SK-N-SH (cell line): ENCODE results near the gene ZBTB24. TPM values are rescaled to one million over a fixed set of nuclear protein-coding genes. Genes with fewer than 3 reads are reported as not detected.

Experiments used
- CTCF ChIA-PET: fragments of 300-600, 350-600 bp; formaldehyde crosslinking; extraction: SDS; loops from one replicate; lab custom pipeline; 2021; lab: Yijun Ruan, JAX
- POLR2A ChIA-PET: fragments of 350-600 bp; sonication (Branson Sonifier 250); formaldehyde crosslinking; extraction: SDS; loops from one replicate; lab custom pipeline; 2020; ENCODE audit warnings: antibody characterized with exemption, inconsistent platforms; lab: Yijun Ruan, JAX
- DNase-seq: peaks from one replicate; pipeline ENCODE4 v3.0.0; 2012
- H2AFZ ChIP-seq: fragments of 200-600 bp; sonication (generic); 2 replicates; pipeline ENCODE4 v1.8.1; 2016; ENCODE audit warnings: antibody characterized with exemption, mild to moderate bottlenecking, low read depth
- H3F3A ChIP-seq: fragments of 200-600 bp; sonication (generic); replicated peaks from 2 replicates; pipeline ENCODE3; 2016; ENCODE audit warnings: antibody characterized with exemption, mild to moderate bottlenecking; ENCODE audit not compliant: insufficient read depth
- H3K27ac ChIP-seq, 2 experiments: fragments of 200-500 bp in 1 of 2; fragments of 200-600 bp in 1 of 2; sonication (Bioruptor generic) in 1 of 2; sonication (generic), shearing (Covaris generic) in 1 of 2; 2 replicates each; pipeline versions ENCODE4 v1.5.1 to v1.6.1; 2014 to 2016; ENCODE audit warnings: low read depth in 2 of 2, inconsistent platforms in 1 of 2, low read length in 1 of 2, mild to moderate bottlenecking in 1 of 2, mixed read lengths in 1 of 2
- H3K27me3 ChIP-seq: fragments of 200-600 bp; sonication (generic), shearing (Covaris generic); 2 replicates; pipeline ENCODE4 v1.6.1; 2016; ENCODE audit warnings: mixed run types; ENCODE audit not compliant: insufficient read depth
- H3K36me3 ChIP-seq, 2 experiments: fragments of 200-500 bp in 1 of 2; fragments of 200-600 bp in 1 of 2; sonication (Bioruptor generic) in 1 of 2; sonication (generic) in 1 of 2; replicated peaks in 1 of 2; 2 replicates each; pipeline versions ENCODE3 to v1.5.1; 2014 to 2016; ENCODE audit warnings: low read length in 1 of 2, mild to moderate bottlenecking in 1 of 2; ENCODE audit not compliant: insufficient read depth in 2 of 2, control insufficient read depth in 1 of 2
- H3K4me1 ChIP-seq, 2 experiments: fragments of 200-500 bp in 1 of 2; fragments of 200-600 bp in 1 of 2; sonication (Bioruptor generic) in 1 of 2; sonication (generic), shearing (Covaris generic) in 1 of 2; 2 replicates each; pipeline versions ENCODE4 v1.5.1 to v1.6.1; 2014 to 2016; ENCODE audit warnings: low read depth in 1 of 2, low read length in 1 of 2, mixed run types in 1 of 2; ENCODE audit not compliant: insufficient read depth in 2 of 2, control insufficient read depth in 1 of 2
- H3K4me2 ChIP-seq: fragments of 200-600 bp; sonication (generic), shearing (Covaris generic); 2 replicates; pipeline ENCODE4 v1.6.1; 2017; ENCODE audit warnings: mixed run types
- H3K4me3 ChIP-seq, 2 experiments: fragments of 200-500 bp in 1 of 2; fragments of 200-600 bp in 1 of 2; sonication (Bioruptor generic) in 1 of 2; sonication (generic), shearing (Covaris generic) in 1 of 2; 2 replicates each; pipeline versions ENCODE4 v1.5.1 to v1.8.1; 2014 to 2016; ENCODE audit warnings: low read depth in 2 of 2, inconsistent platforms in 1 of 2, low read length in 1 of 2, mild to moderate bottlenecking in 1 of 2, mixed read lengths in 1 of 2, moderate library complexity in 1 of 2
- H3K79me2 ChIP-seq: fragments of 200-600 bp; sonication (generic); 2 replicates; pipeline ENCODE4 v1.8.1; 2017; ENCODE audit warnings: mild to moderate bottlenecking; ENCODE audit not compliant: insufficient read depth
- H3K9ac ChIP-seq: fragments of 200-600 bp; sonication (generic); 2 replicates; pipeline ENCODE4 v1.6.1; 2017; ENCODE audit warnings: mixed run types
- H3K9me2 ChIP-seq: fragments of 200-600 bp; sonication (generic); 2 replicates; pipeline ENCODE4 v1.6.1; 2017; ENCODE audit warnings: mixed run types
- H3K9me3 ChIP-seq: fragments of 200-600 bp; sonication (generic); 2 replicates; pipeline ENCODE4 v1.6.1; 2017; ENCODE audit warnings: mixed run types, mild to moderate bottlenecking, moderate library complexity
- H4K20me1 ChIP-seq: fragments of 200-600 bp; sonication (generic); 2 replicates; pipeline ENCODE4 v1.6.1; 2017; ENCODE audit warnings: mild to moderate bottlenecking, mixed run types; ENCODE audit not compliant: insufficient read depth
- ELF1 ChIP-seq: IDR thresholded peaks from 2 replicates; pipeline ENCODE4 v1.4.0; 2012
- IRF3 ChIP-seq: fragments of 150-350 bp; IDR thresholded peaks from 2 replicates; pipeline ENCODE4 v1.6.1; 2016; ENCODE audit warnings: mild to moderate bottlenecking, low read depth, low read length
- MAX ChIP-seq: IDR thresholded peaks from 2 replicates; pipeline ENCODE4 v1.4.0; 2012; ENCODE audit warnings: low read depth
- MEF2A ChIP-seq: IDR thresholded peaks from 2 replicates; pipeline ENCODE4 v1.4.0; 2012; ENCODE audit warnings: low read depth, borderline replicate concordance
- MXI1 ChIP-seq: IDR thresholded peaks from 2 replicates; pipeline ENCODE4 v1.6.1; 2012; ENCODE audit warnings: mild to moderate bottlenecking, low read depth, low read length, improper control_type of control experiment
- POLR2AphosphoS5 ChIP-seq: IDR thresholded peaks from 2 replicates; pipeline ENCODE4 v1.6.1; 2012; ENCODE audit warnings: low read depth, low read length
- RFX5 ChIP-seq: IDR thresholded peaks from 2 replicates; pipeline ENCODE4 v1.6.1; 2012; ENCODE audit warnings: mild to moderate bottlenecking, improper control_type of control experiment, low read length
- USF1 ChIP-seq: IDR thresholded peaks from 2 replicates; pipeline ENCODE4 v1.4.0; 2012; ENCODE audit warnings: low read depth, borderline replicate concordance
- WGBS: methylation state at CpG from one replicate; pipeline ENCODE4 v1.1.6; 2017; ENCODE audit warnings: low lambda C conversion rate; 5-methylcytosine and 5-hydroxymethylcytosine counted together
- polyA plus RNA-seq, 3 experiments: library from polyadenylated mRNA; depleted of rRNA; stranded (reverse); fragments of >200 nt; gene quantifications; 2 replicates each; pipeline ENCODE4 v1.2.3, GENCODE V29; 2012

ZBTB24 gene
- polyA plus RNA-seq, 1 of the 3 experiments (the other 2 are of a cell fraction), result 1.7 TPM

- TF ChIP-seq MEF2A (no peak), MAX (0 out of 2 replicates have a peak, but pooled peaks have one; percentile 31), ELF1 (peak; percentile 50; the same call in 1 of the 2 replicates), MXI1 (peak; percentile 43), IRF3 (no peak), USF1 (no peak)
- TF ChIP-seq, all 33 proteins: peak for 8
Measured at GRCh38 chr6:109455437-109456110, 27.4 kb downstream of the ZBTB24 start, which contains the start of gene MICAL1 (continued).

GRCh38 chr6:109454496-109455436, 28.3 kb downstream of the ZBTB24 start:
- TF ChIP-seq POLR2AphosphoS5, result 0 out of 2 replicates have a peak, but pooled peaks have one; percentile 1
- no peak for TF ChIP-seq RFX5
- peak; percentile 78 for DNase-seq
- no peaks in the 10 kb centered on the region for H3K27me3 ChIP-seq
- 8% methylated on average over 41 of the region's 48 CpGs for WGBS
- H3K9ac ChIP-seq, result peak overlapping the region; percentile 92
- H3K4me3 ChIP-seq, result peak overlapping the region; percentile 80 to 97
- ChIA-PET POLR2A (interaction anchor here (0.6 to 4.6 kb wide), 6 partner anchors 8 to 73 kb away, joined by 3 to 43 read pairs (median 4); partner anchors contain the start of genes CD164, PPIL6, SMPD2 and ZBTB24), CTCF (interaction anchor here (0.7 to 5.9 kb wide), 8 partner anchors 10 to 267 kb away, joined by 3 to 47 read pairs (median 4); partner anchors contain the start of genes CD164, PPIL6 and SMPD2)
- peaks cover 10 to 17% of the 10 kb centered on the region in 2 experiments for H3K36me3 ChIP-seq
- peaks cover 0 to 25% of the 10 kb centered on the region in 2 experiments; a peak in 3 of 4 replicates for H3K4me1 ChIP-seq
- H3K79me2 ChIP-seq, result peaks cover 31% of the 10 kb centered on the region; the same call in 1 of the 2 replicates
- H4K20me1 ChIP-seq, result no peaks in the 10 kb centered on the region
- H2AFZ ChIP-seq, result peak overlapping the region; percentile 65; the same call in 1 of the 2 replicates
- no peaks in the 10 kb centered on the region for H3K9me3 ChIP-seq
- peak overlapping the region; percentile 95 for H3K4me2 ChIP-seq
- peaks cover 8% of the 10 kb centered on the region for H3F3A ChIP-seq
- peak overlapping the region; percentile 51 to 90; a peak in 3 of 4 replicates for H3K27ac ChIP-seq
- no peaks in the 10 kb centered on the region for H3K9me2 ChIP-seq
